Measurements from ENCODE around the gene TNIP2.
"Not testable (repeated sequence)": the region's sequence is repeated elsewhere in the genome, so short reads cannot be mapped to it uniquely, and the experiment has no call there.

The TNIP2 gene

GRCh38 chr4:2731907-2732317 lies 24.2 kb downstream of the TNIP2 start:
- intact Hi-C loops (cut with DNase I; ENCODE audit: low total_unique reads) = no loop called here
- Histone ChIP-seq H3K36me3 (peaks cover 35 to 51% (median 36%) of the 10 kb centered on the region in 3 donors), H3K4me3 (no peak overlapping the region), H3K27ac (no peak overlapping the region), H3K9me3 (peaks cover 0 to 10% (median 0%) of the 10 kb centered on the region in 3 donors), H3K27me3 (no peaks in the 10 kb centered on the region), H3K4me1 (no peaks in the 10 kb centered on the region)
- no peak for TF ChIP-seq CTCF (IDR thresholded peaks at IDR 0.05)
- DNase-seq = no peak

- no peak for DNase-seq
- Histone ChIP-seq H3K4me3 (no peak overlapping the region), H3K27me3 (no peaks in the 10 kb centered on the region), H3K4me1 (no peaks in the 10 kb centered on the region), H3K27ac (no peak overlapping the region), H3K36me3 (peaks cover 30 to 61% (median 51%) of the 10 kb centered on the region in 3 donors), H3K9me3 (no peaks in the 10 kb centered on the region)
- TF ChIP-seq CTCF (IDR thresholded peaks at IDR 0.05) = no peak
- intact Hi-C loops (cut with DNase I; ENCODE audit: low total_unique reads) = no loop called here
Measured at GRCh38 chr4:2729533-2729875, 26.6 kb downstream of the TNIP2 start.

- Histone ChIP-seq H3K27ac (no peak overlapping the region), H3K4me1 (no peaks in the 10 kb centered on the region), H3K9me3 (no peaks in the 10 kb centered on the region), H3K36me3 (peaks cover 30 to 61% (median 51%) of the 10 kb centered on the region in 3 donors), H3K27me3 (no peaks in the 10 kb centered on the region), H3K4me3 (no peak overlapping the region)
- intact Hi-C loops (cut with DNase I; ENCODE audit: low total_unique reads) = no loop called here
- no peak for DNase-seq
- TF ChIP-seq CTCF (IDR thresholded peaks at IDR 0.05) = no peak
Measured at GRCh38 chr4:2728806-2729532, 27.2 kb downstream of the TNIP2 start.

GRCh38 chr4:2728221-2728620 lies 27.9 kb downstream of the TNIP2 start:
- H3K27ac ChIP-seq = no peak overlapping the region
- TF ChIP-seq CTCF (IDR thresholded peaks at IDR 0.05) = no peak
- no peaks in the 10 kb centered on the region for H3K9me3 ChIP-seq
- H3K4me1 ChIP-seq = no peaks in the 10 kb centered on the region
- DNase-seq = no peak
- H3K36me3 ChIP-seq = peaks cover 30 to 54% (median 43%) of the 10 kb centered on the region in 3 donors
- no peak overlapping the region for H3K4me3 ChIP-seq
- no peaks in the 10 kb centered on the region for H3K27me3 ChIP-seq
- intact Hi-C loops (cut with DNase I; ENCODE audit: low total_unique reads) = no loop called here

DNA sequence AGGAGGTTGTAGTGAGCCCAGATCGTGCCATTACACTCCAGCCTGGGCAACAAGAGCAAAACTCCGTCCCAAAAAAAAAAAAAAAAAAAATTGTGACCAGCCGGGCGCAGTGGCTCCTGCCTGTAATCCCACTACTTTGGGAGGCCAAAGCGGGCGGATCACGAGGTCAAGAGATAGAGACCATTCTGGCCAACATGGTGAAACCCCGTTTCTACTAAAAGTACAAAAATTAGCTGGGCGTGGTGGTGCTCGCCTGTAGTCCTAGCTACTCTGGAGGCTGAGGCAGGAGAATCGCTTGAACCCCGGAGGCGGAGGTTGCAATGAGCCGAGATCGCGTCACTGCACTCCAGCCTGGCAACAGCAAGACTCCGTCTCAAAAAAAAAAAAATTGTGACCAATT lies 29.3 kb downstream of the TNIP2 start:
- H3K4me3 ChIP-seq; H3K27ac ChIP-seq; H3K27me3 ChIP-seq; intact Hi-C loops (cut with DNase I; ENCODE audit: low total_unique reads); H3K9me3 ChIP-seq; H3K4me1 ChIP-seq: not testable (repeated sequence)
- peak in 1 of 2 donors; percentile 2 for DNase-seq
- H3K36me3 ChIP-seq = peaks cover 20 to 51% (median 35%) of the 10 kb centered on the region in 3 donors

GRCh38 chr4:2725380-2725779 lies 30.8 kb downstream of the TNIP2 start:
- Histone ChIP-seq H3K4me3 (no peak overlapping the region), H3K4me1 (no peaks in the 10 kb centered on the region), H3K9me3 (no peaks in the 10 kb centered on the region), H3K36me3 (peaks cover 21 to 52% (median 39%) of the 10 kb centered on the region in 3 donors), H3K27me3 (no peaks in the 10 kb centered on the region), H3K27ac (no peak overlapping the region)
- no peak for DNase-seq
- no peak for TF ChIP-seq CTCF (IDR thresholded peaks at IDR 0.05)
- intact Hi-C loops (cut with DNase I; ENCODE audit: low total_unique reads) = no loop called here

Measured in tibial artery (tissue), 4 donors.